ENCODE data around the gene TM4SF1. TPM values are rescaled to one million over a fixed set of nuclear protein-coding genes. Genes with fewer than 3 reads are reported as not detected.
A peak's percentile ranks its signal among the peaks of the same experiment; 100 is the strongest.

TM4SF1 gene
- total RNA-seq, 1 donor from 2014 or later, result 28.9 TPM

- H3K4me1 ChIP-seq (ENCODE audit: insufficient read depth, low read length), result peaks cover 41% of the 10 kb centered on the region
- H3K9me3 Mint-ChIP-seq (ENCODE audit: unreplicated experiment), result no peaks in the 10 kb centered on the region
- H3K79me2 ChIP-seq (ENCODE audit: insufficient read depth, low read length), result peaks cover 36% of the 10 kb centered on the region
- H4K20me1 ChIP-seq (ENCODE audit: insufficient read depth, low read length), result peaks cover 13% of the 10 kb centered on the region
- peaks cover 34% of the 10 kb centered on the region for H3K4me1 Mint-ChIP-seq (ENCODE audit: low read depth, unreplicated experiment)
- H2AFZ ChIP-seq (ENCODE audit: low read depth, low read length), result no peak overlapping the region
- peak overlapping the region; percentile 88 for H3K27ac ChIP-seq (ENCODE audit: low read depth, low read length)
- H3K27me3 Mint-ChIP-seq (ENCODE audit: low read depth, unreplicated experiment), result no peaks in the 10 kb centered on the region
- H3K27ac Mint-ChIP-seq (ENCODE audit: unreplicated experiment), result peak overlapping the region; percentile 34
- peak overlapping the region; percentile 81 for H3K4me2 ChIP-seq (ENCODE audit: low read length)
- TF ChIP-seq EZH2 (IDR thresholded peaks at IDR 0.05; ENCODE audit: insufficient read depth, low read length), result no peak
- TF ChIP-seq CTCF (IDR thresholded peaks at IDR 0.05; ENCODE audit: insufficient read depth, low read depth, low read length), result no peak
- no peaks in the 10 kb centered on the region for H3K27me3 ChIP-seq (ENCODE audit: insufficient read depth, low read length)
- H3K9ac ChIP-seq (ENCODE audit: low read length), result peak overlapping the region; percentile 93
- DNase-seq (ENCODE audit: low read depth) (no peak), FAIRE-seq (no peak)
- peaks cover 33% of the 10 kb centered on the region for H3K36me3 ChIP-seq (ENCODE audit: insufficient read depth, low read length)
- no peaks in the 10 kb centered on the region for H3K36me3 Mint-ChIP-seq (ENCODE audit: low read depth, unreplicated experiment)
- H3K9me3 ChIP-seq (ENCODE audit: insufficient read depth, low read depth, low read length), result no peaks in the 10 kb centered on the region
- H3K4me3 ChIP-seq (ENCODE audit: insufficient read depth, low read depth, low read length), result peak overlapping the region; percentile 97
- H3K4me3 Mint-ChIP-seq (ENCODE audit: unreplicated experiment), result peak overlapping the region; percentile 51
Observed at GRCh38 chr3:149375501-149376196, 1.8 kb downstream of the TM4SF1 start.

- no peak overlapping the region for H3K27ac Mint-ChIP-seq (ENCODE audit: unreplicated experiment)
- no peaks in the 10 kb centered on the region for H3K9me3 Mint-ChIP-seq (ENCODE audit: unreplicated experiment)
- peak overlapping the region; percentile 93 for H3K9ac ChIP-seq (ENCODE audit: low read length)
- H3K9me3 ChIP-seq (ENCODE audit: insufficient read depth, low read depth, low read length), result no peaks in the 10 kb centered on the region
- H3K4me3 Mint-ChIP-seq (ENCODE audit: unreplicated experiment), result peak overlapping the region; percentile 51
- no peaks in the 10 kb centered on the region for H3K27me3 Mint-ChIP-seq (ENCODE audit: low read depth, unreplicated experiment)
- H3K27me3 ChIP-seq (ENCODE audit: insufficient read depth, low read length), result no peaks in the 10 kb centered on the region
- H3K36me3 ChIP-seq (ENCODE audit: insufficient read depth, low read length), result peaks cover 38% of the 10 kb centered on the region
- FAIRE-seq (no peak), DNase-seq (ENCODE audit: low read depth) (no peak)
- TF ChIP-seq EZH2 (IDR thresholded peaks at IDR 0.05; ENCODE audit: insufficient read depth, low read length), result no peak
- H3K4me1 ChIP-seq (ENCODE audit: insufficient read depth, low read length), result peaks cover 45% of the 10 kb centered on the region
- H3K27ac ChIP-seq (ENCODE audit: low read depth, low read length), result peak overlapping the region; percentile 88
- H3K79me2 ChIP-seq (ENCODE audit: insufficient read depth, low read length), result peaks cover 36% of the 10 kb centered on the region
- H3K4me1 Mint-ChIP-seq (ENCODE audit: low read depth, unreplicated experiment), result peaks cover 40% of the 10 kb centered on the region
- no peak overlapping the region for H2AFZ ChIP-seq (ENCODE audit: low read depth, low read length)
- H4K20me1 ChIP-seq (ENCODE audit: insufficient read depth, low read length), result peaks cover 13% of the 10 kb centered on the region
- H3K4me3 ChIP-seq (ENCODE audit: insufficient read depth, low read depth, low read length), result peak overlapping the region; percentile 97
- H3K36me3 Mint-ChIP-seq (ENCODE audit: low read depth, unreplicated experiment), result no peaks in the 10 kb centered on the region
- H3K4me2 ChIP-seq (ENCODE audit: low read length), result peak overlapping the region; percentile 81
Observed at GRCh38 chr3:149374793-149375500, 2.5 kb downstream of the TM4SF1 start.

- H3K9me3 ChIP-seq (ENCODE audit: insufficient read depth, low read depth, low read length), result no peaks in the 10 kb centered on the region
- Mint-ChIP-seq H3K9me3 (ENCODE audit: unreplicated experiment) (no peaks in the 10 kb centered on the region), H3K4me1 (ENCODE audit: low read depth, unreplicated experiment) (peaks cover 40% of the 10 kb centered on the region), H3K27ac (ENCODE audit: unreplicated experiment) (no peak overlapping the region), H3K36me3 (ENCODE audit: low read depth, unreplicated experiment) (no peaks in the 10 kb centered on the region), H3K27me3 (ENCODE audit: low read depth, unreplicated experiment) (no peaks in the 10 kb centered on the region), H3K4me3 (ENCODE audit: unreplicated experiment) (no peak overlapping the region)
- peaks cover 47% of the 10 kb centered on the region for H3K4me1 ChIP-seq (ENCODE audit: insufficient read depth, low read length)
- H3K79me2 ChIP-seq (ENCODE audit: insufficient read depth, low read length), result peaks cover 36% of the 10 kb centered on the region
- FAIRE-seq, result no peak
- H3K36me3 ChIP-seq (ENCODE audit: insufficient read depth, low read length), result peaks cover 44% of the 10 kb centered on the region
- TF ChIP-seq EZH2 (IDR thresholded peaks at IDR 0.05; ENCODE audit: insufficient read depth, low read length), result no peak
- no peak for TF ChIP-seq CTCF (IDR thresholded peaks at IDR 0.05; ENCODE audit: insufficient read depth, low read depth, low read length)
- no peak for DNase-seq (ENCODE audit: low read depth)
- H3K4me2 ChIP-seq (ENCODE audit: low read length), result no peak overlapping the region
- no peak overlapping the region for H3K27ac ChIP-seq (ENCODE audit: low read depth, low read length)
- no peaks in the 10 kb centered on the region for H3K27me3 ChIP-seq (ENCODE audit: insufficient read depth, low read length)
- peaks cover 13% of the 10 kb centered on the region for H4K20me1 ChIP-seq (ENCODE audit: insufficient read depth, low read length)
- H3K9ac ChIP-seq (ENCODE audit: low read length), result no peak overlapping the region
- H2AFZ ChIP-seq (ENCODE audit: low read depth, low read length), result no peak overlapping the region
- no peak overlapping the region for H3K4me3 ChIP-seq (ENCODE audit: insufficient read depth, low read depth, low read length)
Observed at GRCh38 chr3:149374391-149374790, 3.1 kb downstream of the TM4SF1 start.
